ENCODE data around the gene ABT1. TPM values are rescaled to one million over a fixed set of nuclear protein-coding genes. Genes with fewer than 3 reads are reported as not detected.

Gene ABT1
- total RNA-seq, 1 donor from 2014 or later, result 10.9 TPM

DNA sequence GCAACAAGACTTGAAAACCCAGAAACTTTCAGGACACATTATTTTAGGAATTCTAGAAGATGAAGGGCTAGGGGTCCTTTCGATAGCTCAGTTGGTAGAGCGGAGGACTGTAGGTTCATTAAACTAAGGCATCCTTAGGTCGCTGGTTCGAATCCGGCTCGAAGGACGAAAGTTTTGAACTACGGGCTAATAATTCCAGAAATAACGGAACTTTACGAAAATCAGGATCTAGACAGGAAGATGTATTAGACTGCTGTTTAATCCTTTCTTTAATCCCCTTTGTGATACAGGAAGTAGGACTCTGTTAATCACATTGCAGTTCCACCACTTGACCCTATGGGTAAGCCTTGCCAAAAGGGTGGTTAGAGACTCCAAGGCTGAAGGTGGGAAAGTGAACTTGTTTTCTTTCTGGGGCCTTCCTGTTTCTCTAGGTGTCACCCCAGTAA lies 21.2 kb upstream of the ABT1 start:
- DNase-seq, result no peak

DNA sequence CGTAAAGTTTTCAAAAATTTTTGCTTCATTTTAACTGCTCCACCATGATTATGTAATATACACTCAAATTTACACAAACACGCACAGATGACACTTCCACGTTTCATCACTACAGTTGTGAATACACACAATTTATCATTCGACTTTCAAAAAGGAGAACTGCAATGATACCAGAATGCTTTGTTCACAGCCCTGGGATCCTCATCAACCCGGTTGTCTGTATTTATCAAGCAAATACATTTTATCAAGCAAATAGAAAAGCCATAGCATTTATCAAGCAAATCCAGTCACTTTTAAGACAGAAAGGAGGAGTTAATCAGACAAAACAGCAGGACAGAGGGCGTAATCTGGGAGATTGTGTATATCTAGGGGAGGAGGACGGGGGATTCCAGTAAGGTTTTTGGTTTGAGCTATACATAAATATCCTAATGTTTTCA lies 20.3 kb upstream of the ABT1 start:
- no peak for DNase-seq

DNA sequence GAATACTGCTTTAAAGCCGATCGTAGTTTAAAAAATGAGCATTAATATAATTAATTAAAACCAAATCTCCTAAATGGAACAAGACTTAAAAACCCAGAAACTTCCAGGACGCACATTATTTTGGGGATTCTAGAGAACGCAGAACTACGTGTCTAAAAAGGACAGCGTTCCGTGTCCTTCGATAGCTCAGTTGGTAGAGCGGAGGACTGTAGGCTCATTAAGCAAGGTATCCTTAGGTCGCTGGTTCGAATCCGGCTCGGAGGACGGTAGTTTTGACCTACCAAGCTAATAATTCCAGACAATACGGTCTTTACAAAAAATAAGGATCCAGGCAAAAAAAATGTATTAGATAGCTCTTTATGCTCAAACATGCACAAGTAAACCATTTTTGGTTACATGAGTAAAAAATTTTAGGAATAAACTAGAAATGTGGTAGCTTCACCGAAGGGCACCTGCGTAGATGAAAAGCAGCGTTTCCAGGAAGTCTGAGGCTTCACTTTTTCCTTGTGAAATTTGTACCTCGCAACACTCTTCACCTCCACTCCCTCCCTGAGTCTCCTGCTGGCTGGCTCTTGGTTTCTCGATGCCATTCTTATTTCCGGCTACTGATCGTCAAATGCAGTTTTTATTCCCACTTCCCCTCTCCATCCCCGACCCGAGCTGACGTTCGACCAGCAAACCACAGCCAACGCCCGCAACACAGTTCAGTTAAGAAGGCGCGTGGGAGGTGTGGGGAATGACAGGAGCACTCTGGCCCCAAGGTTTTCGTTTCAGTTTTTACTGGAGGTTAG lies 19.6 kb upstream of the ABT1 start:
- peak; percentile 11 for DNase-seq

DNA sequence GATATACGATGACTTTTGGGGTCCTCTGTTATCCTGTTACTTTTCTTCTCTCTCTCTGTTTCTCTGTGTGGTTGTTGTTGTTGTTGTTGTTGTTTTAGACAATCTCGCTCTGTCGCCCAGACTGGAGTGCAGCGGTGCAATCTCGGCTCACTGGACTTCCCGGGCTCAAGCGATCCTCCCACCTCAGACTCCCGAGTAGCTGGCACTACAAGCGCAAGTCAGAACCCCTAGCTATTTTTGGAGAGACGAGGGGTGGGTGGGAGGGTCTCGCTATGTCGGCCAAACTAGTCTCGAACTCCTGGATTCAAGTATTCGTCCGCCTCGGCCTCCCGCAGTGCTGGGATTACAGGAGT lies 19.1 kb upstream of the ABT1 start:
- no peak for DNase-seq

DNA sequence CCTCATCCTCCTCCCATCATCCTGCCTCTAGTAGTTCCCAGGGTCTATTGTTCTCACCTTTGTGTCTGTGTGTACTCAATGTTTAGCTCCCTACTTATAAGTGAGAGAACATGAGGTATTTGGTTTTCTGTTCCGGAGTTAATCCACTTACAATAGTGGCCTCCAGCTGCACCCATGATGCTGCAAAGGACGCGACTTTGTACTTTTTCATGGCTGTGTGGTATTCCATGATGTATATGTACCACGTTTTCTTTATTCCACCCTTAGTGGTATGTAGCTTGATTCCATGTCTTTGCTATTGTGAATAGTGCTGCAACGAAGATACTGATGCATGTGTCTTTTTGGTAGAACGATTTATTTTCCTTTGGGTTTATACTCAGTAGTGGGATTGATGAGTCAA lies 18.5 kb upstream of the ABT1 start:
- DNase-seq, result no peak

DNA sequence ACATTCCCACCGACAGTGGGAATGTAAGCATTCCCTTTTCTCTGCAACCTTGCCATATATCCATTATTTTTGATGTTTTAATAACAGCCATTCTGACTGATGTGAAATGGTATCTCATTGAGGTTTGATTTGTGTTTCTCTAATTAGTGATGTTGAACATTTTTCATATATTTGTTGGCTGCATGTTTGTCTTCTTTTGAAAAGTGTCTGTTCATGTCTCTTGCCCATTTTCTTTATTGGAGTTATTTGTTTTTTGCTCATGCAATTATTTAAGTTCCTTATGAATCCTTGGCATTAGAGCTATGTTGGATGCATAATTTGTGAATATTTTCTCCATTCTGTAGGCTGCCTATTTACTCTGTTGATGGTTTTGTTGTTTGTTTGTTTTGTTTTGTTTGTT lies 18.0 kb upstream of the ABT1 start:
- DNase-seq, result no peak

DNA sequence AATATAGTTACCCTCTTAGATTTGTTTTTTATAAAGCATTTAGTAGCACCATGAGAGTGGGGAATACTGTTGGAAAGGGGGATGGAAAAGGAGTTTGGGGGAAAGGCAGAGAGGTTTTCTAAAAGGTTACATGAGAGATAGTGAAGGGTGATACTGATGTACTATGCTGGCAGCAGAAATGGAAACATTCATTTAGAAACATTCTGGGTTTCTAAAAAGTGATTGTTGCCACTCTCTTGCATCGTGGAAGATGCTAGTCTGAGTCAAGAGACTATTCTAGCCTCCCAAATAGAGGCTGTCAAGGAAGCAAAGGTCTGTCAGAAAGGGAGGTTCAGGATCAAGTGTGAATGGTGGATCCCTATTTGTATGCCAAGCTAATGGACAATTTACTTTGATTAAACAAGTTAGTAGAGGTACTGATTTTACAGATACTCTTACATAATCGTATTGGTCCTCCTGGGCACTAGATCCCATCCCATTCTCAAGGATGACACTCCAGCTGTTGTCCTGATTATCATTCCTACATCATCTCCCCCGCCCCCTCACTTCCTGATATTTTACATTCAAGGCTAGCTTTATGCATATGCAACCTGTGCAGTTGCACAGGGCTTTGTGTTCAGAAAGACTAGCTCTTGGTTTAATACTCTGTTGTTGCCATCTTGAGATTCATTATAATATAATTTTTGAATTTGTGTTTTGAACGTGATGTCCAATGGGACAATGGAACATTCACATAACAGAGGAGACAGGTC lies 15.4 kb upstream of the ABT1 start:
- no peak for DNase-seq

DNA sequence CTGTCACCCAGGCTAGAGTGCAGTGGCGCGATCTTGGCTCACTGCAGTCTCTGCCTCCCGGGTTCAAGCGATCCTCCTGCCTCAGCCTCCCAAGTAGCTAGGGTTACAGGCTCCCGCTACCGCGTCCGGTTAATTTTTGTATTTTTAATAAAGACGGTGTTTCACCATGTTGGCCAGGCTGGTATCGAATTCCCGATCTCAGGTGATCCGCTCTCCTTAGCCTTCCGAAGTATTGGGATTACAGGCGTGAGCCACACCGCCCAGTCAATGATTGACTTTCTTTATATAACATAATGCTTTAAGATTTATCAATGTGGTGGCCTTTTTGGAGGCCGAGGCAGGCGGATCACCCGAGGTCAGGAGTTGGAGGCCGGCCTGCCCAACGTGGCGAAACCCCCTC lies 7.8 kb upstream of the ABT1 start:
- DNase-seq, result no peak

DNA sequence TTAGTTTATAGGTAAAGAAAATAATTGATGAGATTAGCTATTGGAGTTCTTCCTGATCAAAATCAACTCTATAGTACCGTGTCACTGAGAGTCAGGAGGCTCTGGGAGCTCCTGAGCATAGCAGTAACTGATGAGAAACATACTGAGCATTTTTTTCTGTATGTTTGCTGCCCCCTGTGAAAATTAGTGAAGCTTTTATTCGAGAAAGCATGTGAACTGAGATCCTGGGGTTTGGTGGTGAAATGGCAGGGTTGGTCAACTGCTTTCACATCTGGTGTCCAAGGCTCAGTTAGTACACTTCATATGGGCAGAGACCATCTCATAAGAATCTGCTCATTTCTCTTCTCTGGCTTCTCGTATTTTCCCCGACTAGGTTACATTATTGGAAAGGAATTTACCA lies 4.1 kb upstream of the ABT1 start:
- DNase-seq, result no peak

DNA sequence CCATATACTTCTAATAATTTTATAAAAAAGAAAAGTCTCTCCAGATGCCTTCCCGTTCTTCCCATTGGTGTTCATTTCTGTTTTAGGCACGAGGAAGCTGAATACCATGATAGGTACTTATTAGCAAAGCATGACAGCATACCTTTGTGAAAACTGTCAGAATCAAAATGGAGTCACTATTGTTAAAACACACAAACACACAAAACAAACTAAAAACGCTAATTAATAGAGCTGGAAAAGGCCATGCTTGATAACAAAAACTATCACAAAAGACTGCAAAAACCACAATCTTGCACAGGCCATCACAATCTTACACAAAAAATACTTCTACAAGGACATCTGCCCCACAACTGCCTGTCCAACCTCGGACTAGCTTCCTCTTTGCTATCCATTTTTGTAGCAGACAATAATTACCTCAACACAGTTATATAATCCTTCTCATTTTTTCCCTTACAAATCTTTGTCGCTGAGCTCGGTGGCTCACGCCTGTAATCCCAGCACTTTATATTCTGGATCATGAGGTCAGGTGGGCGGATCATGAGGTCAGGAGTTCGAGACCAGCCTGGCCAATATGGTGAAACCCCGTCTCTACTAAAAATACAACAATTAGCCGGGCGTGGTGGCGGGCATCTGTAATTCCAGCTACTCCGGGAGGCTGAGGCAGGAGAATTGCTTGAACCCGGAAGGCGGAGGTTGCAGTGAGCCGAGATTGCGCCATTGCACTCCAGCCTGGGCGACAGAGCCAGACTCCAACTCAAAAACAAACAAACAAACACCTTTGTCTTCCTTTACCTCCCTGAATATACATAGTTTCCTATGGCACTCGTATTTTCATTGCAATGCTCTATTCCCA lies 3.2 kb upstream of the ABT1 start:
- DNase-seq, result no peak

DNA sequence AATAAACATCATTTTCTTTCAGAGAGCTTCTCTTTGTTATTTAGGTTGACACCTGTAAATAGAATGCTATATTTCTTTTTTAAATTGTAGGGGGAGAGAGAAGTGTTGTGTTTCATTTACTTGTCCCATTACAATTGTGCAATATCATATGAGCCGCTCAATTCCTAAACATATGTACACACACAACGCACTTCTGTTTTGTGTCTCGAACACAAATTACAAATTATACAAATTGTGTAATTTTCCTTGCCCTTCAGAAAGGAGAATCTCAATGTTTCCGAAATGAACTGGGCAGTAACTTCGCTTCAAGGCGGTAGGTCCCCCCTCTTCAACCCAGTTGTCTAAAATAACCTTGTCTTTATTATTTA lies 2.6 kb upstream of the ABT1 start:
- DNase-seq, result no peak

DNA sequence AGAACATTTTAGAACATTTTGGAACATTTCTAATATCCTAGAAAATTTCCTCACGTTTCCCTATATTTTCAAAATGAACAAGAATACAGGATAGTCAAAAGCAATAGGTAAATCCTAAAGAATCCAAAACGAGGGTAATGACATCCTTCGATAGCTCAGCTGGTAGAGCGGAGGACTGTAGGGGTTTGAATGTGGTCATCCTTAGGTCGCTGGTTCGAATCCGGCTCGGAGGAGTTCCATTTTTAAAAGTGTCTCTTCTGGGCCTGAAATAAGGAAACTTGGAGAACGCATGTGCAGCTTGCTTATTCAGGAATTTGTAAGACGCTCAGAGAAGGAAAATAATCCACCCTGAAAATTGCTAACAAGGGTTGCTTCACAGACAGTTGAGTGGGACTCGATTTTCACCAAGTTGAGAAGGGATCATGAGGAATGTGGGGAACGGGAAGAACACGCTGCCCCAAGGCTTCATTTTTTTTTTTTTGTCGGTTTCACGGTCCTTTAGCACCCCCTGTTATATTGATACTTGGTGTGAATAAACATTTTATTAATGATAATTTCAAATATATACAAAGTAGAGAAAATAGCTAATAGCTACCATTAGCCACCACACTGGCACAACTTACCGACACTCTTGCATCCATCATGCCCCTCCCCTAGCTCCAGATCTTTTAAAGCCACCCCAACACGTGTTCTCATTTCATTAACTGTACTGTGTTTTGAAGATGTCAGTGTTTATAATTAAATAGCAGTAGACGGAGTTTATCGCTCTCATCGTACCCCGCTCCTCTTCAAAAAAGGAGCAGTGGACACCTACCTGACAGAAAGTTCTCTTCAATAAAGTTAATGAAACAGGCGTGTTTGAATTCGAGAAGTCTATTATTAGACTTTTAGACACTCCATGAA lies 1.8 kb upstream of the ABT1 start:
- DNase-seq, result no peak

DNA sequence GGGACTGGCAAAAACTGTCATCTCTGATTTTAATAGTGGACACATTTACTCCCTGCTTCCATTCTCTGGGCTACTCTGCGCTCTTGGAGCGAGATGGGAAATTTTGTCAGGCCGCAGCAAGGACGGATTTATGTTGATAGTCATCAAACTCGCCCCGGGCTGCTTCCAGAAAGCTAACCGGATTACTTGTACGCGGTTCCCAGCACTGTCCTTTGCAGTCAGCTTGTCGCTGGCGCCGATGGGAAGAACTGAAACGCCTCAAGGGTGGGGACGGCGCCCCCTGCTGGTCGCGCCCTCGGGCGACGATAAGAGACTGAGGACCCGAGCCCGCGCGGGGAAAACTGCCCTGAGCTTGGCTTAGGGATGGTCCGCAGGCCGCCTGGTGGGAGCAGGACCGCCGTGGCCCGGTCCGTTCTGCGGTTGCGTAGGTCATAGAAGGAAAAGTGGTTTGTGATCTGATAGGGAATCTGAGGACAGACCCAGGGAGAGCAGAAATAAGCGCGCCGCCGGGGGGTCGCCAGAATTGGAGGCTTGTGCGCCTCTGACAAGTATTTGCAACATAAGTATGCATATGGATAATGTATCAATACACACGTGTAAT lies 984 bp upstream of the ABT1 start:
- peak; percentile 71 for DNase-seq

DNA sequence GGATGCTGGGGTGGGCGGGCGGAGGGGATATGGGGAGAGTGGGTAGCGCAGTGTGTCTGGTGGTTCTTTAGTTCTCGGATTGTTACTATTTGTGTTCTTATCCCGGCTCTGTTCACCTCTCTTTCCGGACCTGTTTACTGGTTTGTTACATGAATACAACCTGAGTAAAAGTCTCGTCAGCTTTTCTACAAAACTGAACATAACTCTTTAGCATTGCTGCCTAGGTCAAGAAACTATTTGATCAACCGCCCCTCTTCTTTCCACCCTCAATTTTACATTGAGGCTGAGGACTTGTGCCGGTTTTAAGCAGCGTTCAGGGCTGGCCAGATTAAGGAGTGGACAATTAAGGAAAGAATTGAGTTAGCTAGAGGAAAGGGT lies 625 bp downstream of the ABT1 start:
- no peak for DNase-seq

DNA sequence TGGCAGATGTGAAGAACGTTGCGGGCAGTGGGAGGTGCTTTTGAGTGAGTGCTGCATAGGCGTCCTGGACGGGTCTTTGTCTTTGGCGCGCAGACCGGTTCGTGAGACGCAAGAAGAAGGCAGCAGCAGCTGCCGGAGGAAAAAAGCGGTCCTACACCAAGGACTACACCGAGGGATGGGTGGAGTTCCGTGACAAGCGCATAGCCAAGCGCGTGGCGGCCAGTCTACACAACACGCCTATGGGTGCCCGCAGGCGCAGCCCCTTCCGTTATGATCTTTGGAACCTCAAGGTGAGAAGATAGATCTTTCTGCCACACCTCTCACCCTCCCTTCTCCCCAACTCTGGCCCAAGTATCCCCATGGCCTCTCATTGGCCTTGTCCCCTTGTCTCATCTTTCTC lies 1.1 kb downstream of the ABT1 start:
- no peak for DNase-seq

DNA sequence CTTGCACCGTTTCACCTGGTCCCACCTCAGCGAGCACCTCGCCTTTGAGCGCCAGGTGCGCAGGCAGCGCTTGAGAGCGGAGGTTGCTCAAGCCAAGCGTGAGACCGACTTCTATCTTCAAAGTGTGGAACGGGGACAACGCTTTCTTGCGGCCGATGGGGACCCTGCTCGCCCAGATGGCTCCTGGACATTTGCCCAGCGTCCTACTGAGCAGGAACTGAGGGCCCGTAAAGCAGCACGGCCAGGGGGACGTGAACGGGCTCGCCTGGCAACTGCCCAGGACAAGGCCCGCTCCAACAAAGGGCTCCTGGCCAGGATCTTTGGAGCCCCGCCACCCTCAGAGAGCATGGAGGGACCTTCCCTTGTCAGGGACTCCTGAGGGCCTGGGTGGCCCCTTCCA lies 1.5 kb downstream of the ABT1 start:
- DNase-seq, result no peak

DNA sequence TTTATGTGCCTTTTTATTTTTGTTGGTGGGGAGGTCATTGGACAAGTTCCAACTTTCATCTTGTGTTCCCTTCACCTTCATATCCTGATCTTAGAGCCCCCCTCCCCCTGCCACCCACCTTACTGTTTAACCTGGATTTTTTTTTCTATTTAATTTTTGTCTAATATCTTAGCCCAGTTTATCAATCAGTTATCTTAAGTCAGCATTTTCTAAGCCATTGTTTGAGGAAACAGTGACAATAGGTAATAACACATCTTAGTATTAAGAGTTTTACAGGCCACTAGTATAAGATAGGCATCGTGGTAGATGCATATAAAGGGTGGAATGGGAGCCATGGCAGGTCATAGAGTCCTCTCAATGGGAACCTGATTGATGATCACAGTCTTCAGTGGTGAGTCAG lies 2.4 kb downstream of the ABT1 start:
- DNase-seq, result no peak

DNA sequence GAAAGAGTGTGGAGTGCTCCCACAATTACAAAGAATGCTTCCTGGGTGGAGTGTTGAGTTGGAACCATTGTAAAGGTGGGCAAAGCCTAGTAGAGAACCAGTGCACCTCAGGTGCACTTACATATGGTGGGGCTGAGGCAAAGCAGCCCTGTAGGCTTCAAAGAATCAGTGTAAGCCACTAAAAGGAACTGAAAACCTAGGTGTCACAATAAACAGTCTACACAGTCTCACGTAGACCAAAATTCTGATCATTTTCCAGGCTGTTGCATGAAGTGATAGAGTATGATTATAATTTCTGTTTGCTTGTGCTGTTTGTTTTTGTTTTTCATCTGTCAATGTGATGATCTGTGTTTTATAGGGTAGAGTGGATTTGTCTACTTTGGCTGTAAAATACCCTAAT lies 2.8 kb downstream of the ABT1 start:
- no peak for DNase-seq

DNA sequence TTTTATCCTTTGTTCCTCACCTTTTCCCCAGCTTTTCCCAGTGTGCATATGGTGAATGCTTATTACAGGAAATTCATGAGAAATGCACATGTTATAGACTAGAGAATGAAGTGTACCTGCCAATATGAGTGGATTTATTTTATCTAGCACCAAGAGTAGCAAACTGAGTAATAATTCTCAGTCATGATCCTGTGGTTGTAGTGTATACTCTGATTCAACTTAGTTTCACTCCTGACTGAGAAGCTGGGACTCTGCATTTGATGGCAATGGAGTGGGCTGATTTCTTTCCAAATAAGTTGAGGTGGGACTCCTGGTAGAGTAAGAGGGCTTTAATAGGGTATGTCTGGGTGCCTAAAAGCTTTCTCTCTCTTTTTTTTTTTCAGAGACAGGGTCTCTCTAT lies 4.0 kb downstream of the ABT1 start:
- DNase-seq, result no peak

DNA sequence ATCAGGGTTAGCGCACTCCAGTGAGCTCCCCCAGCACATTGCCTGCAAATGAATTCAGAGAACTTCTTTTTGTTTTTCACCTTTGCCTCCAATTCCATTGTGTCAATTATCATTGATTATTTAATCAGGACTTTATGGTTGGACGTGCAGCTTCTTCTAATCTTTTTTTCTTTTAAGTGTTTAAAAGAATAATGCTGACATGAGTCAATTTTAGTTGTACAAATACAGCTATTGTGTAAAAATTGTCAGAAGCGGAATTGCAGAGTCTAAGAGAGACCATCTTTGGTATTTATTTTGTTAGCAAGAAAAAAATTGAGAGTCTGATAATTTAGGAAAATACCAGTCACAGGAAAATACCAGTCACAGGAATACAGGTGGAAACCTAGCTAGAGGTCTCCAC lies 5.5 kb downstream of the ABT1 start:
- no peak for DNase-seq

DNA sequence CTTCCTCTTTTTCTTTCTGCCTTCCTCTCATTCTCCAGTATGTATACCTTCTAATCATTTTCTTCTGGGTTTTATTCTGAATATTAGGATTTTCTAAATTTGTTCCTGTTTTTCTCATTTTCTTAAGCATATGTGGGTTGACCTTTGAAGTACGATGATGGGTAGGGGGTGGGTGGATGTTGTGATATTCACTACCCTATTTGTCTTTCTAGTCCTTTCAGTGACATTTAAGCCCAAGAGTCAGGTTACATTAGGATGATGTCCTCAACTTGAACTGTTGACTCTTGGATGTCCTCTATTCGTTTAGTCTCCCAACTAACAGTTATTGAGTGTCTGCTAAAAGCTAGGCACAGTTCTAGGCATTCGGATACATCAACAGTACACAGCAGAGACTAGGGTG lies 7.3 kb downstream of the ABT1 start:
- DNase-seq, result no peak

DNA sequence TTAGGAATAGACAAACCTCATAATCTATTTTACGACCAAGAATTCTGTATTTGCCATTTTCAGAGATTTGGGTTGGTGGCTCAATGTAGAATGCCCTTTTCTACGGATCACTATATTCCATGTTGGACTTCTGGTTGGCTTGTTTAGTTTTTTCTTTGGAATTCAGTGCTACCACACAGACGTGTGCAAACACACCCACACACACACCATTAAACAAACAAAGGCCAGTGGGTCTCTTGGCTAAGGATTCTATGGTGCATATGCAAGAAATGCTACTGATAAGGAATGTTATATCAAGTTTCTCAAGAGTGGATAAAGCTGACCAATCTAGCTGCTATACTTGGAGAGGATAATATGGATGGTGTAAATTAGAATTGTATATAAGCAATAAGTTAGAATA lies 8.0 kb downstream of the ABT1 start:
- DNase-seq, result no peak

Data from occipital lobe (tissue), 2 donors.